ENCODE results near the gene NLRP9.

GRCh38 chr19:55671054-55671378, 67.2 kb downstream of the NLRP9 start:
- TF ChIP-seq CTCF (IDR thresholded peaks at IDR 0.05; ENCODE audit: insufficient read depth, low read length): no peak
- no peak for TF ChIP-seq POLR2AphosphoS5 (IDR thresholded peaks at IDR 0.05; ENCODE audit: low read depth)
- no peak for TF ChIP-seq SPI1 (IDR thresholded peaks at IDR 0.05; ENCODE audit: borderline replicate concordance, low read depth)
- no peak for TF ChIP-seq GABPA (IDR thresholded peaks at IDR 0.05; ENCODE audit: low read depth)

All from HL-60 (cell line).